ENCODE results near the gene AHDC1. TPM values are rescaled to one million over a fixed set of nuclear protein-coding genes. Genes with fewer than 3 reads are reported as not detected.
A peak's percentile ranks its signal among the peaks of the same experiment; 100 is the strongest.
"Not testable (repeated sequence)": the region's sequence is repeated elsewhere in the genome, so short reads cannot be mapped to it uniquely, and the experiment has no call there.

The AHDC1 gene
- 1 to 10 TPM in 2 of 3 donors, not detected in 1; 1.2 to 6.3 TPM for polyA plus RNA-seq

GRCh38 chr1:27603681-27604578, at the start of gene AHDC1:
TSS of gene AHDC1 (minus strand) at chr1:27604144. CDS start at chr1:27552115, 52,029 bp downstream.
- H3K27me3 Mint-ChIP-seq (ENCODE audit: low read depth in 3 of 3): peaks cover 5 to 25% (median 6%) of the 10 kb centered on the region in 3 donors
- no peaks in the 10 kb centered on the region for H3K36me3 Mint-ChIP-seq
- peak; percentile 92 to 93 (median 93) for DNase-seq
- peak within 1 kb of the TSS; percentile 88 to 94 (median 91) for H3K4me3 Mint-ChIP-seq
- H3K27ac Mint-ChIP-seq: peak within 1 kb of the TSS; percentile 69 to 96 (median 94)
- peaks cover 29 to 59% of the 10 kb centered on the region in 2 donors for H3K4me1 Mint-ChIP-seq
- H3K9me3 Mint-ChIP-seq: no peaks in the 10 kb centered on the region

GRCh38 chr1:27652111-27652864, 48.3 kb upstream of the AHDC1 start:
- no peak for DNase-seq
- Mint-ChIP-seq H3K9me3 (no peaks in the 10 kb centered on the region), H3K27ac (no peak overlapping the region), H3K4me1 (peaks cover 13 to 27% of the 10 kb centered on the region in 2 donors), H3K36me3 (no peaks in the 10 kb centered on the region), H3K27me3 (ENCODE audit: low read depth in 3 of 3) (peaks cover 0 to 6% (median 0%) of the 10 kb centered on the region in 3 donors), H3K4me3 (no peak overlapping the region)

GRCh38 chr1:27650539-27651175, 46.7 kb upstream of the AHDC1 start:
- Mint-ChIP-seq H3K4me3 (no peak overlapping the region), H3K4me1 (peaks cover 8 to 27% of the 10 kb centered on the region in 2 donors), H3K27ac (peak overlapping the region in 3 of 6 donors; percentile 51 to 69 (median 53)), H3K27me3 (ENCODE audit: low read depth in 3 of 3) (peaks cover 0 to 5% (median 0%) of the 10 kb centered on the region in 3 donors), H3K36me3 (no peaks in the 10 kb centered on the region), H3K9me3 (no peaks in the 10 kb centered on the region)
- DNase-seq: no peak

- Mint-ChIP-seq H3K4me1 (peaks cover 5 to 26% of the 10 kb centered on the region in 2 donors), H3K27ac (peak overlapping the region in 2 of 6 donors; percentile 8 to 27), H3K9me3 (no peaks in the 10 kb centered on the region), H3K27me3 (ENCODE audit: low read depth in 3 of 3) (peaks cover 0 to 2% (median 0%) of the 10 kb centered on the region in 3 donors), H3K36me3 (no peaks in the 10 kb centered on the region), H3K4me3 (no peak overlapping the region)
- no peak for DNase-seq
These were observed 46.2 kb upstream of the AHDC1 start for GRCh38 chr1:27650171-27650538.

- Mint-ChIP-seq H3K9me3 (no peaks in the 10 kb centered on the region), H3K27me3 (ENCODE audit: low read depth in 3 of 3) (peaks cover 0 to 3% (median 0%) of the 10 kb centered on the region in 3 donors), H3K4me1 (peaks cover 9 to 26% of the 10 kb centered on the region in 2 donors), H3K4me3 (peak overlapping the region in 1 of 5 donors; percentile 20), H3K36me3 (no peaks in the 10 kb centered on the region), H3K27ac (peak overlapping the region in 4 of 6 donors; percentile 6 to 79 (median 38))
- no peak for DNase-seq
These were observed 45.3 kb upstream of the AHDC1 start for GRCh38 chr1:27649306-27649635.

GRCh38 chr1:27648602-27649305, 44.8 kb upstream of the AHDC1 start:
- no peaks in the 10 kb centered on the region for H3K36me3 Mint-ChIP-seq

GRCh38 chr1:27647328-27647727, 43.4 kb upstream of the AHDC1 start:
- DNase-seq: no peak
- Mint-ChIP-seq H3K9me3 (no peaks in the 10 kb centered on the region), H3K27me3 (ENCODE audit: low read depth in 3 of 3) (peaks cover 0 to 3% (median 0%) of the 10 kb centered on the region in 3 donors), H3K27ac (peak overlapping the region in 3 of 6 donors; percentile 1 to 61 (median 6)), H3K4me1 (peaks cover 20 to 36% of the 10 kb centered on the region in 2 donors), H3K4me3 (no peak overlapping the region), H3K36me3 (no peaks in the 10 kb centered on the region)

More at GRCh38 chr1:27648602-27649305, 44.8 kb upstream of the AHDC1 start:
- H3K4me3 Mint-ChIP-seq: peak overlapping the region in 1 of 5 donors; percentile 20
- peaks cover 0 to 3% (median 0%) of the 10 kb centered on the region in 3 donors for H3K27me3 Mint-ChIP-seq (ENCODE audit: low read depth in 3 of 3)
- no peaks in the 10 kb centered on the region for H3K9me3 Mint-ChIP-seq
- H3K4me1 Mint-ChIP-seq: peaks cover 14 to 31% of the 10 kb centered on the region in 2 donors
- no peak for DNase-seq
- H3K27ac Mint-ChIP-seq: peak overlapping the region in 3 of 6 donors; percentile 6 to 79 (median 65)

- Mint-ChIP-seq H3K4me3 (no peak overlapping the region), H3K4me1 (peaks cover 20 to 36% of the 10 kb centered on the region in 2 donors), H3K9me3 (no peaks in the 10 kb centered on the region), H3K27ac (peak overlapping the region in 1 of 6 donors; percentile 34), H3K36me3 (no peaks in the 10 kb centered on the region), H3K27me3 (ENCODE audit: low read depth in 3 of 3) (peaks cover 0 to 5% (median 0%) of the 10 kb centered on the region in 3 donors)
- DNase-seq: no peak
These were observed 42.7 kb upstream of the AHDC1 start for GRCh38 chr1:27646676-27647075.

GRCh38 chr1:27645071-27645415, 41.1 kb upstream of the AHDC1 start:
- Mint-ChIP-seq H3K27me3 (ENCODE audit: low read depth in 3 of 3) (peaks cover 0 to 5% (median under 1%) of the 10 kb centered on the region in 3 donors), H3K9me3 (no peaks in the 10 kb centered on the region), H3K4me3 (no peak overlapping the region), H3K4me1 (peaks cover 15 to 24% of the 10 kb centered on the region in 2 donors), H3K36me3 (no peaks in the 10 kb centered on the region), H3K27ac (peak overlapping the region in 3 of 6 donors; percentile 78 to 86 (median 81))
- no peak for DNase-seq

- Mint-ChIP-seq H3K27ac (peak overlapping the region; percentile 78 to 89 (median 84)), H3K27me3 (ENCODE audit: low read depth in 3 of 3) (peaks cover 0 to 5% (median 2%) of the 10 kb centered on the region in 3 donors), H3K36me3 (no peaks in the 10 kb centered on the region), H3K9me3 (no peaks in the 10 kb centered on the region), H3K4me3 (no peak overlapping the region), H3K4me1 (peaks cover 15 to 18% of the 10 kb centered on the region in 2 donors)
- DNase-seq: no peak
These were observed 40.6 kb upstream of the AHDC1 start for GRCh38 chr1:27644369-27645070.

GRCh38 chr1:27643600-27644368, 39.8 kb upstream of the AHDC1 start:
- Mint-ChIP-seq H3K4me3 (peak overlapping the region in 4 of 5 donors; percentile 18 to 44 (median 31)), H3K9me3 (no peaks in the 10 kb centered on the region), H3K4me1 (peaks cover 15 to 18% of the 10 kb centered on the region in 2 donors), H3K36me3 (no peaks in the 10 kb centered on the region), H3K27me3 (ENCODE audit: low read depth in 3 of 3) (peaks cover 0 to 5% (median 2%) of the 10 kb centered on the region in 3 donors), H3K27ac (peak overlapping the region; percentile 78 to 89 (median 84))
- peak; percentile 72 to 76 (median 75) for DNase-seq

- not testable (repeated sequence) for H3K36me3 Mint-ChIP-seq, H3K4me3 Mint-ChIP-seq, DNase-seq, H3K9me3 Mint-ChIP-seq, H3K27ac Mint-ChIP-seq
- H3K27me3 Mint-ChIP-seq (ENCODE audit: low read depth in 3 of 3): peaks cover 3 to 13% (median 4%) of the 10 kb centered on the region in 3 donors
- peaks cover 34 to 40% of the 10 kb centered on the region in 2 donors for H3K4me1 Mint-ChIP-seq
These were observed 36.6 kb upstream of the AHDC1 start for GRCh38 chr1:27640514-27640913.

All from immature natural killer cell (primary cell).